Spinal cord (tissue), 10 donors: Measurements from ENCODE around the gene KBTBD6. TPM values are rescaled to one million over a fixed set of nuclear protein-coding genes. Genes with fewer than 3 reads are reported as not detected.
A peak's percentile ranks its signal among the peaks of the same experiment; 100 is the strongest.
"Not testable (repeated sequence)": the region's sequence is repeated elsewhere in the genome, so short reads cannot be mapped to it uniquely, and the experiment has no call there.

Experiments used
- DNase-seq, 6 donors: peaks; one replicate each; pipeline versions ENCODE4 v3.0.0 to v3.0.0-alpha.2; 2013 to 2015; ENCODE audit warnings: low spot score in 6 of 6, low read depth in 4 of 6
- H3K27ac ChIP-seq: one replicate; pipeline ENCODE4 v1.5.1; 2013; ENCODE audit warnings: low read depth, low read length, control low read depth
- H3K27me3 ChIP-seq: one replicate; pipeline ENCODE4 v1.6.1; 2013; ENCODE audit warnings: low read length; ENCODE audit not compliant: control insufficient read depth, insufficient read depth
- H3K36me3 ChIP-seq: one replicate; pipeline ENCODE4 v1.6.1; 2013; ENCODE audit warnings: low read length; ENCODE audit not compliant: control insufficient read depth, insufficient read depth
- H3K4me1 ChIP-seq: one replicate; pipeline ENCODE4 v1.6.1; 2013; ENCODE audit warnings: low read length; ENCODE audit not compliant: control insufficient read depth, insufficient read depth
- H3K4me3 ChIP-seq: one replicate; pipeline ENCODE4 v1.5.1; 2013; ENCODE audit warnings: low read depth, low read length, control low read depth
- H3K9me3 ChIP-seq: one replicate; pipeline ENCODE4 v1.6.1; 2013; ENCODE audit warnings: low read length; ENCODE audit not compliant: control insufficient read depth, insufficient read depth
- WGBS: methylation state at CpG from one replicate; pipeline ENCODE4 v1.1.5; 2013; ENCODE audit warnings: missing lambda C conversion rate; ENCODE audit not compliant: insufficient coverage; 5-methylcytosine and 5-hydroxymethylcytosine counted together
- long read RNA-seq, 4 donors: transcript quantifications; one replicate each; lab custom pipeline, GENCODE V29; 2026
- polyA plus RNA-seq, 2 donors: library from polyadenylated mRNA; unstranded; fragments of 120-200 nt; gene quantifications; one replicate each; pipeline ENCODE4 v1.2.1, GENCODE V29; 2013; ENCODE audit not compliant: insufficient read length in 2 of 2
- total RNA-seq, 2 donors: library from RNA; depleted of rRNA in 1 of 2; stranded (reverse); fragments of 120-200 nt in 1 of 2; fragments of >200 nt in 1 of 2; gene quantifications; one replicate each; pipeline versions ENCODE4 v1.2.3 to v1.2.4, GENCODE V29; 2013 to 2014
- donor health status: healthy.

Gene KBTBD6
- total RNA-seq (10 to 100 TPM; 19.2 to 50.6 TPM), polyA plus RNA-seq (10 to 100 TPM; 37.2 to 51.0 TPM)
- long read RNA-seq, donor 1, full-length matches to known transcripts: 47 of 47 reads
- long read RNA-seq, donor 1, partial matches to known transcripts: 0 of 47 reads
- long read RNA-seq, donor 1, other reads (novel, unspliced or antisense): 0 of 47 reads
- long read RNA-seq, donor 2, full-length matches to known transcripts: 29 of 29 reads
- long read RNA-seq, donor 2, partial matches to known transcripts: 0 of 29 reads
- long read RNA-seq, donor 2, other reads (novel, unspliced or antisense): 0 of 29 reads
- long read RNA-seq, donor 3, full-length matches to known transcripts: 38 of 38 reads
- long read RNA-seq, donor 3, partial matches to known transcripts: 0 of 38 reads
- long read RNA-seq, donor 3, other reads (novel, unspliced or antisense): 0 of 38 reads
- long read RNA-seq, donor 4, full-length matches to known transcripts: 17 of 17 reads
- long read RNA-seq, donor 4, partial matches to known transcripts: 0 of 17 reads
- long read RNA-seq, donor 4, other reads (novel, unspliced or antisense): 0 of 17 reads

- H3K4me1 ChIP-seq: peaks cover 9% of the 10 kb centered on the region
- no peaks in the 10 kb centered on the region for H3K27me3 ChIP-seq
- WGBS: 0% methylated on average over 44 of the region's 45 CpGs
- peak; percentile 95 to 99 (median 97) for DNase-seq
- H3K4me3 ChIP-seq: peak within 1 kb of the TSS; percentile 88
- peak within 1 kb of the TSS; percentile 90 for H3K27ac ChIP-seq
- no peaks in the 10 kb centered on the region for H3K36me3 ChIP-seq
- no peaks in the 10 kb centered on the region for H3K9me3 ChIP-seq
These were observed at the start of gene KBTBD6 for GRCh38 chr13:41132512-41133152. Gene KBTBD6, minus strand, starts transcription at chr13:41132802. Its CDS starts 291 bp downstream, at chr13:41132511.

GRCh38 chr13:41182231-41182630 lies 49.6 kb upstream of the KBTBD6 start:
- Histone ChIP-seq H3K4me1 (no peaks in the 10 kb centered on the region), H3K9me3 (no peaks in the 10 kb centered on the region), H3K27ac (no peak overlapping the region), H3K4me3 (no peak overlapping the region), H3K27me3 (no peaks in the 10 kb centered on the region), H3K36me3 (no peaks in the 10 kb centered on the region)
- no peak for DNase-seq

GRCh38 chr13:41179593-41180250 lies 47.1 kb upstream of the KBTBD6 start:
- Histone ChIP-seq H3K27me3 (no peaks in the 10 kb centered on the region), H3K4me3 (no peak overlapping the region), H3K36me3 (no peaks in the 10 kb centered on the region), H3K27ac (no peak overlapping the region), H3K9me3 (no peaks in the 10 kb centered on the region), H3K4me1 (no peaks in the 10 kb centered on the region)
- DNase-seq: no peak
- no CpG with 5 or more reads among the region's 4 CpGs for WGBS

- Histone ChIP-seq H3K27me3 (no peaks in the 10 kb centered on the region), H3K9me3 (peaks cover 2% of the 10 kb centered on the region), H3K4me3 (no peak overlapping the region), H3K4me1 (no peaks in the 10 kb centered on the region), H3K27ac (no peak overlapping the region), H3K36me3 (no peaks in the 10 kb centered on the region)
- 93% methylated on average over 2 of the region's 7 CpGs for WGBS
- no peak for DNase-seq
These were observed 45.4 kb upstream of the KBTBD6 start for GRCh38 chr13:41178040-41178439.

- H3K27ac ChIP-seq: no peak overlapping the region
- WGBS: no CpG with 5 or more reads among the region's 2 CpGs
- H3K4me1 ChIP-seq: no peaks in the 10 kb centered on the region
- no peak overlapping the region for H3K4me3 ChIP-seq
- H3K9me3 ChIP-seq: peaks cover 2% of the 10 kb centered on the region
- no peak for DNase-seq
- no peaks in the 10 kb centered on the region for H3K27me3 ChIP-seq
- H3K36me3 ChIP-seq: no peaks in the 10 kb centered on the region
These were observed 45.0 kb upstream of the KBTBD6 start for GRCh38 chr13:41177616-41178015.

DNA sequence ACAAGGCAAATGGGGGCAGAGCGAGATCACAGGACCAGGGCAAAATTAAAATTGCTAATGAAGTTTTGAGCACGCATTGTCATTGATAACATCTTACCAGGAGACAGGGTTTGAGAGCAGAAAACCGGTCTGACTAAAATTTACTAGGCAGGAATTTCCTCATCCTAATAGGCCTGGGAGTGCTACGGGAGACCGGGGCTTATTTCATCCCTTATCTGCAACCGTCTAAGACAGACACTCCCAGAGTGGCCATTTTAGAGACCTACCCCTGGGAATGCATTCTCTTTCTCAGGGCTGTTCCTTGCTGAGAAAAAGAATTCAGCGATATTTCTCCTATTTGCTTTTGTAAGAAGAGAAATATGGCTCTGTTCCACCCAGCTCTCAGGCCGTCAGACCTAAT lies 43.0 kb upstream of the KBTBD6 start:
- not testable (repeated sequence) for H3K4me1 ChIP-seq, H3K36me3 ChIP-seq, DNase-seq, H3K27ac ChIP-seq, H3K4me3 ChIP-seq, H3K27me3 ChIP-seq, H3K9me3 ChIP-seq
- 93% methylated on average over 3 of the region's 8 CpGs for WGBS

DNA sequence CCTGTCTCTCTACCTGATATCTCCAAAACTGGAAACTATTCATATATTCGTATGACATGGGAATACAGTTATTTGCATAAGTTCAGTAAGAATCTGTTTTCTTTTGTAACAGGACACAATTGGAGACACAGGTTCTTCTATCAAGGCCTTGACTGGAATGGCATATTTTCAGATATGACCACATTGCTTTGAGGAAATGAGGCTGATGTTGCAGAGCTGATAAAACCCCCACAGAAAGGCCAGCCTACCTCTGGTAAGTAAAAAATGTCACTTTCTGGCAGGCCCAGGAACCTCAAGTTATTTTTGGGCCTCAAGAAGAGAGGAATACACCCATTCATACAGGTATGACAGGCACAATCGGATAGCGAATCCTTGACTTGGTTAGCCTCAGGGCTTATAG lies 29.5 kb upstream of the KBTBD6 start:
- no peak overlapping the region for H3K4me3 ChIP-seq

DNA sequence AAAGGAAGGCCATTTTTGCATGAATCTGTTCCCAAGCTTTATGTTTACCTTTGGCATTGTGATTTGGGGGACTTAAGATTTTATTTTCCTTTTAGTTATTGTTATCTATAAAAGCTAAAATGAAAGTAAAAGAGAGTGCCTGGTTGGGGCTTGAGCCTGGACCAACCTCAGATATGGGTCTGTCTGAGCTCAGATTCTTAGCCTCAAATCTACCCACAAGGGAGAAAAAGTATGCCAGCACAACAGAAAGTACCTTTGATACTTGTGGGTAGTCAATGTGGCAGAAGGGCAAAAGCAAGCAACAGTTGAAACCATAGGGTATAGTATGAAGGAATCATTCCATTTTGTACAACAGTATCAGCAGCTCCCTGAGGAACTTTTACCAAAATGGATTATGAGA lies 26.6 kb upstream of the KBTBD6 start:
- no peaks in the 10 kb centered on the region for H3K36me3 ChIP-seq
- no peak overlapping the region for H3K27ac ChIP-seq
- H3K4me1 ChIP-seq: no peaks in the 10 kb centered on the region
- no peaks in the 10 kb centered on the region for H3K27me3 ChIP-seq
- H3K4me3 ChIP-seq: no peak overlapping the region
- no peaks in the 10 kb centered on the region for H3K9me3 ChIP-seq
- no peak for DNase-seq

More for the DNA sequence above, 29.5 kb upstream of the KBTBD6 start:
- Histone ChIP-seq H3K27ac (no peak overlapping the region), H3K36me3 (no peaks in the 10 kb centered on the region), H3K4me1 (no peaks in the 10 kb centered on the region), H3K9me3 (no peaks in the 10 kb centered on the region), H3K27me3 (no peaks in the 10 kb centered on the region)
- no peak for DNase-seq
- WGBS: no CpG with 5 or more reads among the region's 3 CpGs

DNA sequence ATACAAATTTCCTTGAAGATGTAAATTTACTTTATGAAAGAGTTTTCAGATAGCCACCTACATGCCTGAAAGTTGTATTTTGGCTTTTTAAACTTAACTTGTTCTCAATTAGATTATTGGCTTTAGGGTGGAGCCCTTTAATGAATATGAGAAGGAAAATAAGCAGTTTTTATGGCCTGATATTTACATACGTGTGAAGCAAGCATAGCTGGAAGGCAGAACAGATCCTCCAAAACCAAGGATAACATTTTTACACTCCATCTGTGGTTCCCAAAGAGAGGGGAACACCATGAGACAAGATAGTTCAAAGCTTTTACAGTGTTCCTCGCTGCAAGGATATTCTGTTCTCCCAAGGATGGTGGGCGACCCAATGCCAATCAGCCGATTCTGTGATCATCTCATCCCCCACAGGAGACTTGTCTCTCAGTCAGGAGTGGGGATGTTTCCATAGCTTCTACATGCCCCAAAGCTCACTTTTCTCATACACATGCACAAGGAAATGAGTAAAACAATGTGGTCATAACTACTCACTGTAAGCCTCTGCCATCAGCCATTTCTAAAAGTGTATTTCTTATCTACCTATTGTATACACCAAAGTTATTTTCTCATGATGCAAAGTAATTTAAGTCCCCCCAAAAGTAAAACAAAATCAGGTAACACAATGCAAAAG lies 24.6 kb upstream of the KBTBD6 start:
- no CpG with 5 or more reads among the region's 4 CpGs for WGBS
- Histone ChIP-seq H3K36me3 (no peaks in the 10 kb centered on the region), H3K27me3 (no peaks in the 10 kb centered on the region), H3K9me3 (no peaks in the 10 kb centered on the region), H3K27ac (no peak overlapping the region), H3K4me1 (no peaks in the 10 kb centered on the region), H3K4me3 (no peak overlapping the region)
- DNase-seq: no peak
